ENCODE results near the gene NOL11. TPM values are rescaled to one million over a fixed set of nuclear protein-coding genes. Genes with fewer than 3 reads are reported as not detected.

The NOL11 gene
- polyA plus RNA-seq, 3 donors: 5.2 to 11.4 (median 6.1) TPM

DNA sequence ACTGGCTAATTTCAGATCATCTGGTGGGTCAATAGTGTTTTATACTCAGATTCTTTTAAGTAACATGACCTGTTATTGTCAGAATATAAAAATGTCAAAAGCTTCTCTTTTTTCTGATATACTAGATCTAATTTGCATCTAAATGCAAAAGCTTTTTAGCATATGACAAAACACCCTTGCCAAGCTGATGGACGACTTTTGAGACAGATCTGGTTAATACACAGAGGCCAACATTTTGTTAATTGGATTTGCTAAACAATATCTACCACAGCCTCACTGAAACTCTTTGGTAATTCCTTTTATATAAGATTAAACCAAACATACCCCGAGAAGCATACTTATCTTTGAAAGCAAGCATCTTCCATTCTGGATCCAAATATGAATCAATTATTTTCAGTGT, 10.3 kb upstream of the NOL11 start:
- no peak overlapping the region for H2AFZ ChIP-seq (ENCODE audit: insufficient read depth, low read depth, low read length, poor library complexity, severe bottlenecking)
- TF ChIP-seq, protein P1, sequence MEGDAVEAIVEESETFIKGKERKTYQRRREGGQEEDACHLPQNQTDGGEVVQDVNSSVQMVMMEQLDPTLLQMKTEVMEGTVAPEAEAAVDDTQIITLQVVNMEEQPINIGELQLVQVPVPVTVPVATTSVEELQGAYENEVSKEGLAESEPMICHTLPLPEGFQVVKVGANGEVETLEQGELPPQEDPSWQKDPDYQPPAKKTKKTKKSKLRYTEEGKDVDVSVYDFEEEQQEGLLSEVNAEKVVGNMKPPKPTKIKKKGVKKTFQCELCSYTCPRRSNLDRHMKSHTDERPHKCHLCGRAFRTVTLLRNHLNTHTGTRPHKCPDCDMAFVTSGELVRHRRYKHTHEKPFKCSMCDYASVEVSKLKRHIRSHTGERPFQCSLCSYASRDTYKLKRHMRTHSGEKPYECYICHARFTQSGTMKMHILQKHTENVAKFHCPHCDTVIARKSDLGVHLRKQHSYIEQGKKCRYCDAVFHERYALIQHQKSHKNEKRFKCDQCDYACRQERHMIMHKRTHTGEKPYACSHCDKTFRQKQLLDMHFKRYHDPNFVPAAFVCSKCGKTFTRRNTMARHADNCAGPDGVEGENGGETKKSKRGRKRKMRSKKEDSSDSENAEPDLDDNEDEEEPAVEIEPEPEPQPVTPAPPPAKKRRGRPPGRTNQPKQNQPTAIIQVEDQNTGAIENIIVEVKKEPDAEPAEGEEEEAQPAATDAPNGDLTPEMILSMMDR (IDR thresholded peaks at IDR 0.05): no peak
- no peak overlapping the region for H3K4me3 ChIP-seq (replicated peaks in 1 of 3; ENCODE audit: low read depth in 2 of 3, low read length in 3 of 3)
- no peaks in the 10 kb centered on the region for H3K9me3 ChIP-seq (replicated peaks in 1 of 2; ENCODE audit: control insufficient read depth in 1 of 2, insufficient read depth in 1 of 2, low read length in 2 of 2)
- H3K27ac ChIP-seq (ENCODE audit: low read depth in 1 of 2, low read length in 2 of 2): no peak overlapping the region
- no peak overlapping the region for H3K4me2 ChIP-seq (replicated peaks; ENCODE audit: extremely low read depth, low read length, poor library complexity, severe bottlenecking)
- H3K27ac Mint-ChIP-seq: no peak overlapping the region
- DNase-seq: no peak
- H3K79me2 ChIP-seq (ENCODE audit: insufficient read depth, low read length): no peaks in the 10 kb centered on the region
- peaks cover 0 to 14% (median 3%) of the 10 kb centered on the region in 7 donors for H3K9me3 Mint-ChIP-seq
- H3K36me3 ChIP-seq (replicated peaks in 1 of 2; ENCODE audit: control insufficient read depth in 1 of 2, insufficient read depth in 2 of 2, low read length in 2 of 2): no peaks in the 10 kb centered on the region
- H3K27me3 Mint-ChIP-seq (ENCODE audit: low read depth in 3 of 3): peaks cover 0 to 2% (median 1%) of the 10 kb centered on the region in 3 donors
- H3K9ac ChIP-seq (ENCODE audit: insufficient read depth, low read length, poor library complexity, severe bottlenecking): no peak overlapping the region
- no peaks in the 10 kb centered on the region for H3K27me3 ChIP-seq (ENCODE audit: control insufficient read depth in 2 of 2, insufficient read depth in 2 of 2, low read length in 2 of 2)
- H3K36me3 Mint-ChIP-seq: no peaks in the 10 kb centered on the region
- intact Hi-C loops (cut with micrococcal nuclease): no loop called here
- no CpG with 5 or more reads among the region's 2 CpGs for WGBS (ENCODE audit: insufficient coverage)
- no peaks in the 10 kb centered on the region for H4K20me1 ChIP-seq (ENCODE audit: insufficient read depth, low read length)
- H3K4me3 Mint-ChIP-seq: no peak overlapping the region
- H3K4me1 ChIP-seq (ENCODE audit: control insufficient read depth in 1 of 2, insufficient read depth in 2 of 2, low read length in 2 of 2): no peaks in the 10 kb centered on the region
- no peaks in the 10 kb centered on the region for H3K4me1 Mint-ChIP-seq

DNA sequence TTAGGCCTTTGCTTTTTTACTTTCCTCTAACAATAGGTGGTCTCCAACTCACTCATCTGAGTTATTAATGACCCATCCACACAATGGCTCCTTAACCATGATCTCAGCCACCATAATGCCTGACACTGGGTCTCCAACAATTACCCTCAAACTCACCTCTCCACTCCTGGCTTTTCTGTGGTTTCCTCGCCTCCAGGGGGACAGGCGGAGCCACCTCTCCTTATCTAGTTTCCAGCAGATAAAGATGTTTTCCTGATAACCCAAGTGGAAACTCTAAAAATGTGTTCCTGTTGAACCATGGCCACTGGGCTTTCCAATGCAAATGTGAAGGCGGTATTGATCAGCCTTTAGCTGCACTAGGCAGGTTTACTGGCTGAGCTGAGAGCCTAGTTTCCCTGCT, 9.4 kb upstream of the NOL11 start:
- no peak overlapping the region for H2AFZ ChIP-seq (ENCODE audit: insufficient read depth, low read depth, low read length, poor library complexity, severe bottlenecking)
- no peaks in the 10 kb centered on the region for H3K9me3 ChIP-seq (replicated peaks in 1 of 2; ENCODE audit: control insufficient read depth in 1 of 2, insufficient read depth in 1 of 2, low read length in 2 of 2)
- no peak for DNase-seq
- H3K9ac ChIP-seq (ENCODE audit: insufficient read depth, low read length, poor library complexity, severe bottlenecking): no peak overlapping the region
- H3K4me1 Mint-ChIP-seq: no peaks in the 10 kb centered on the region
- H3K4me3 Mint-ChIP-seq: no peak overlapping the region
- H3K27ac Mint-ChIP-seq: no peak overlapping the region
- H3K27me3 Mint-ChIP-seq (ENCODE audit: low read depth in 3 of 3): peaks cover 1 to 2% (median 2%) of the 10 kb centered on the region in 3 donors
- H3K4me1 ChIP-seq (ENCODE audit: control insufficient read depth in 1 of 2, insufficient read depth in 2 of 2, low read length in 2 of 2): no peaks in the 10 kb centered on the region
- no peak overlapping the region for H3K4me3 ChIP-seq (replicated peaks in 1 of 3; ENCODE audit: low read depth in 2 of 3, low read length in 3 of 3)
- WGBS (ENCODE audit: insufficient coverage): 92% methylated on average over 3 of the region's 3 CpGs
- no peaks in the 10 kb centered on the region for H3K27me3 ChIP-seq (ENCODE audit: control insufficient read depth in 2 of 2, insufficient read depth in 2 of 2, low read length in 2 of 2)
- no peaks in the 10 kb centered on the region for H4K20me1 ChIP-seq (ENCODE audit: insufficient read depth, low read length)
- intact Hi-C loops (cut with micrococcal nuclease): no loop called here
- H3K79me2 ChIP-seq (ENCODE audit: insufficient read depth, low read length): no peaks in the 10 kb centered on the region
- no peak overlapping the region for H3K27ac ChIP-seq (ENCODE audit: low read depth in 1 of 2, low read length in 2 of 2)
- TF ChIP-seq, protein P1 (IDR thresholded peaks at IDR 0.05): no peak
- no peaks in the 10 kb centered on the region for H3K36me3 ChIP-seq (replicated peaks in 1 of 2; ENCODE audit: control insufficient read depth in 1 of 2, insufficient read depth in 2 of 2, low read length in 2 of 2)
- no peak overlapping the region for H3K4me2 ChIP-seq (replicated peaks; ENCODE audit: extremely low read depth, low read length, poor library complexity, severe bottlenecking)
- H3K36me3 Mint-ChIP-seq: no peaks in the 10 kb centered on the region
- peaks cover 0 to 18% (median 3%) of the 10 kb centered on the region in 7 donors for H3K9me3 Mint-ChIP-seq
